K562 (cell line): Measurements from ENCODE around the gene MEGF10. TPM values are rescaled to one million over a fixed set of nuclear protein-coding genes. Genes with fewer than 3 reads are reported as not detected.

Source experiments
- ATAC-seq: fragments of 200-7000 bp; cut with Tn5 transposase; 3 replicates; pipeline ENCODE4 v1.9.1; 2020; ENCODE audit warnings: moderate library complexity
- BruUV-seq: library from RNA; stranded (reverse); fragments of 400-500 nt; replicated peaks from 2 replicates; lab custom pipeline; 2021; lab: Mats Ljungman, UMichigan
- CTCF ChIA-PET: fragments of 300-600 bp; formaldehyde crosslinking; extraction: SDS; loops from one replicate; lab custom pipeline; 2021; ENCODE audit warnings: low intra/inter-chr PET ratio; lab: Yijun Ruan, JAX
- POLR2A ChIA-PET: fragments of 300-600, 350-650 bp; sonication (Branson Sonifier 250); formaldehyde crosslinking; extraction: SDS; loops from one replicate; lab custom pipeline; 2021; ENCODE audit warnings: antibody characterized with exemption, inconsistent platforms; lab: Yijun Ruan, JAX
- DNase-seq, 4 experiments: peaks; one replicate each; pipeline versions ENCODE4 v3.0.0 to v3.0.0-alpha.2; 2011 to 2018; ENCODE audit warnings: low spot score in 3 of 4, mixed read lengths in 3 of 4; ENCODE audit errors: extremely low read depth in 1 of 4
- FAIRE-seq: peaks from 2 replicates; lab custom pipeline; 2011; peaks lifted over from hg19 to GRCh38; lab: Jason Lieb, UNC
- H2AFZ ChIP-seq: 2 replicates; pipeline ENCODE4 v1.6.0; 2011; ENCODE audit warnings: low read depth, low read length, control low read depth, inconsistent platforms
- H3K27ac ChIP-seq: fragments of 200-600 bp; 3 replicates; pipeline ENCODE4 v1.8.0; 2011; ENCODE audit warnings: low read depth, mild to moderate bottlenecking, control low read depth, inconsistent platforms, low read length, moderate library complexity, mixed read lengths; ENCODE audit errors: extremely low read depth
- H3K27me3 ChIP-seq, 2 experiments: fragments of 300-600 bp in 1 of 2; 2 replicates in 1 of 2; 3 replicates in 1 of 2; pipeline versions ENCODE4 v1.6.0 to v1.8.0; 2011; ENCODE audit warnings: inconsistent platforms in 2 of 2, low read length in 2 of 2, mild to moderate bottlenecking in 1 of 2, mixed read lengths in 1 of 2, moderate library complexity in 1 of 2; ENCODE audit not compliant: control insufficient read depth in 2 of 2, insufficient read depth in 2 of 2
- H3K36me3 ChIP-seq: fragments of 300-600 bp; 3 replicates; pipeline ENCODE4 v1.8.0; 2011; ENCODE audit warnings: mild to moderate bottlenecking, low read length, inconsistent platforms; ENCODE audit not compliant: control insufficient read depth, insufficient read depth
- H3K4me1 ChIP-seq, 2 experiments: fragments of 200-600 bp in 1 of 2; replicated peaks in 1 of 2; 2 replicates in 1 of 2; 3 replicates in 1 of 2; pipeline versions ENCODE4 v1.5.1 to v1.8.0; 2011; ENCODE audit warnings: inconsistent platforms in 2 of 2, low read length in 2 of 2, mild to moderate bottlenecking in 1 of 2, mixed read lengths in 1 of 2, moderate library complexity in 1 of 2; ENCODE audit not compliant: control insufficient read depth in 2 of 2, insufficient read depth in 2 of 2
- H3K4me2 ChIP-seq: 2 replicates; pipeline ENCODE4 v1.6.1; 2011; ENCODE audit warnings: low read length, control low read depth, inconsistent platforms, mixed read lengths; ENCODE audit not compliant: insufficient read depth
- H3K4me3 ChIP-seq: fragments of 200-600 bp; sonication (generic), shearing (Covaris generic); 2 replicates; pipeline ENCODE4 v1.5.1; 2016; ENCODE audit warnings: control low read depth, inconsistent platforms
- H3K79me2 ChIP-seq: fragments of 200-600 bp; 3 replicates; pipeline ENCODE4 v1.8.0; 2011; ENCODE audit warnings: low read length, inconsistent platforms; ENCODE audit not compliant: control insufficient read depth, insufficient read depth
- H3K9ac ChIP-seq, 2 experiments: 2 replicates each; pipeline versions ENCODE4 v1.6.0 to v1.6.1; 2011; ENCODE audit warnings: low read depth in 2 of 2, low read length in 2 of 2, control low read depth in 1 of 2, inconsistent platforms in 1 of 2, mild to moderate bottlenecking in 1 of 2, mixed read lengths in 1 of 2; ENCODE audit not compliant: insufficient read depth in 1 of 2
- H3K9me1 ChIP-seq: one replicate; pipeline ENCODE4 v1.6.0; 2011; ENCODE audit warnings: inconsistent platforms, mild to moderate bottlenecking, low read length, moderate library complexity; ENCODE audit not compliant: control insufficient read depth, insufficient read depth
- H3K9me3 ChIP-seq: replicated peaks from 2 replicates; pipeline ENCODE4 v1.5.1; 2011; ENCODE audit warnings: low read depth, low read length, inconsistent platforms; ENCODE audit not compliant: control insufficient read depth, insufficient read depth
- H4K20me1 ChIP-seq: replicated peaks from 2 replicates; pipeline ENCODE4 v1.6.1; 2011; ENCODE audit warnings: low read length, inconsistent platforms, mixed read lengths; ENCODE audit not compliant: control insufficient read depth, insufficient read depth
- CAMTA2 ChIP-seq: fragments of 250-450 bp; sonication (Bioruptor Pico); conservative IDR thresholded peaks from 2 replicates; pipeline ENCODE4 v1.5.1; 2022
- CHAMP1 ChIP-seq: fragments of 450-650 bp; IDR thresholded peaks from 2 replicates; pipeline ENCODE4 v1.6.1; 2016; ENCODE audit warnings: mild to moderate bottlenecking
- CHD4 ChIP-seq: fragments of 200-600 bp; sonication (generic); IDR thresholded peaks from 3 replicates; pipeline ENCODE4 v1.6.1; 2012; ENCODE audit warnings: low read depth, mild to moderate bottlenecking, mixed read lengths, low read length, inconsistent platforms; ENCODE audit not compliant: insufficient read depth, insufficient replicate concordance, poor library complexity, severe bottlenecking
- HDGF ChIP-seq: fragments of 450-650 bp; IDR thresholded peaks from 2 replicates; pipeline ENCODE4 v1.6.1; 2016
- MCM5 ChIP-seq: fragments of 450-650 bp; IDR thresholded peaks from 2 replicates; pipeline ENCODE4 v1.6.1; 2016; ENCODE audit warnings: low read depth
- PHF21A ChIP-seq: fragments of 450-650 bp; IDR thresholded peaks from 2 replicates; pipeline ENCODE4 v1.6.1; 2017; ENCODE audit warnings: low read depth, borderline replicate concordance
- RFX5 ChIP-seq: IDR thresholded peaks from 2 replicates; pipeline ENCODE4 v1.6.1; 2011; ENCODE audit warnings: low read depth, mild to moderate bottlenecking, improper control_type of control experiment, low read length
- SIX5 ChIP-seq, 2 experiments: IDR thresholded peaks; 2 replicates each; pipeline ENCODE4 v1.6.1; 2011; ENCODE audit warnings: low read length in 2 of 2, borderline replicate concordance in 1 of 2, low read depth in 1 of 2, mild to moderate bottlenecking in 1 of 2, moderate library complexity in 1 of 2; ENCODE audit not compliant: insufficient read depth in 1 of 2
- ZNF253 ChIP-seq: fragments of 250-450 bp; sonication (Bioruptor Pico); conservative IDR thresholded peaks from 2 replicates; pipeline ENCODE4 v1.6.1; 2021; ENCODE audit warnings: mild to moderate bottlenecking
- WGBS: fragments of 100-300 bp; shearing (Covaris generic); methylation state at CpG from one replicate; pipeline ENCODE4 v1.1.6; 2016; ENCODE audit warnings: low coverage, mixed read lengths; ENCODE audit not compliant: insufficient coverage; ENCODE audit errors: missing lambda C conversion rate; 5-methylcytosine and 5-hydroxymethylcytosine counted together
- in situ Hi-C: fragments of 300-500 bp; cut with MboI; formaldehyde crosslinking; loops from 4 replicates; pipeline ENCODE4 v1.15.0; 2018; ENCODE audit warnings: inconsistent platforms, mixed read lengths
- intact Hi-C: fragments of 100-400 bp; cut with micrococcal nuclease; formaldehyde crosslinking; loops from 2 replicates; pipeline ENCODE4 v1.14.2; 2022
- polyA plus RNA-seq, 8 experiments: library from polyadenylated mRNA; depleted of rRNA in 4 of 8; stranded (reverse) in 5 of 8; unstranded in 3 of 8; fragments of >200 nt; fragmentation: Nextera tagmentation in 2 of 8; fragmentation: Illumina TruSeq in 1 of 8; extraction: Ambion mirVana in 2 of 8; extraction: Trizol in 1 of 8; gene quantifications; 2 replicates each; pipeline versions ENCODE4 v1.2.1 to v1.2.3, GENCODE V29; 2011 to 2014; ENCODE audit warnings: inconsistent platforms in 1 of 8, missing spikeins in 1 of 8
- total RNA-seq, 7 experiments: library from RNA; depleted of rRNA in 6 of 7; stranded (reverse); fragments of >200 nt in 6 of 7; fragmentation: Illumina TruSeq in 2 of 7; extraction: Trizol in 2 of 7; gene quantifications; 2 replicates each; pipeline versions ENCODE4 v1.2.1 to v1.2.3, GENCODE V29; 2011 to 2021; ENCODE audit warnings: low replicate concordance in 1 of 7

Gene MEGF10
- total and polyA plus RNA-seq, 9 of the 15 experiments (the other 6 are each of a cell fraction or from before 2014, with no cell fraction given), result 0.07 TPM; not detected in 8

GRCh38 chr5:127331890-127332649 is 41.5 kb downstream of the MEGF10 start (continued):
- no peak for TF ChIP-seq CHAMP1

- POLR2A ChIA-PET, result no interaction called here
These were observed 42.9 kb downstream of the MEGF10 start for GRCh38 chr5:127333483-127333882.

More at GRCh38 chr5:127333483-127333882, 42.9 kb downstream of the MEGF10 start:
- intact Hi-C loops, result no loop called here
- no peak for TF ChIP-seq SIX5 (IDR thresholded peaks at IDR 0.05; ENCODE audit: borderline replicate concordance in 1 of 2, insufficient read depth in 1 of 2, low read depth in 1 of 2, low read length in 2 of 2)
- no peak for TF ChIP-seq MCM5
- no peak for TF ChIP-seq ZNF253 (CRISPR knock-in tag)
- no peak for TF ChIP-seq HDGF
- TF ChIP-seq RFX5, result no peak
- TF ChIP-seq CHD4, result no peak
- no peak for TF ChIP-seq PHF21A
- TF ChIP-seq CAMTA2 (CRISPR knock-in tag), result no peak
- Histone ChIP-seq H3K27me3 (no peaks in the 10 kb centered on the region; a peak in 1 of 5 replicates), H3K36me3 (no peaks in the 10 kb centered on the region), H3K9me3 (no peaks in the 10 kb centered on the region), H2AFZ (no peak overlapping the region), H3K9me1 (no peaks in the 10 kb centered on the region), H3K4me3 (no peak overlapping the region), H3K27ac (no peak overlapping the region), H3K79me2 (no peaks in the 10 kb centered on the region), H3K9ac (no peak overlapping the region), H3K4me2 (no peak overlapping the region), H3K4me1 (no peaks in the 10 kb centered on the region), H4K20me1 (no peaks in the 10 kb centered on the region)
- CTCF ChIA-PET, result no interaction called here
- DNase-seq (no peak), ATAC-seq (no peak), FAIRE-seq (no peak)
- in situ Hi-C loops, result no loop called here
- WGBS, result 3% methylated on average over 3 of the region's 3 CpGs
- BruUV-seq, result no TSS peak
